ENCODE results near the gene REXO5. TPM values are rescaled to one million over a fixed set of nuclear protein-coding genes. Genes with fewer than 3 reads are reported as not detected.

REXO5 gene
- total and polyA plus RNA-seq, 10 of the 15 experiments (the other 5 are each of a cell fraction or from before 2014, with no cell fraction given), result 3.8 to 15.5 (median 10.1) TPM

GRCh38 chr16:20897922-20898321 is 91.6 kb downstream of the REXO5 start:
- peaks cover 20% of the 10 kb centered on the region for H3K79me2 ChIP-seq (ENCODE audit: control insufficient read depth, insufficient read depth, low read length)
- TF ChIP-seq HSF1 (IDR thresholded peaks at IDR 0.05; ENCODE audit: low read depth, low read length) (no peak), MTA3 (IDR thresholded peaks at IDR 0.05; ENCODE audit: borderline replicate concordance, low read length) (no peak), PAX8 (IDR thresholded peaks at IDR 0.05) (no peak), CEBPB (IDR thresholded peaks at IDR 0.05; ENCODE audit: borderline replicate concordance in 1 of 2, low read depth in 2 of 2, low read length in 2 of 2) (no peak), NFXL1 (IDR thresholded peaks at IDR 0.05; ENCODE audit: borderline replicate concordance) (no peak), YY1 (IDR thresholded peaks at IDR 0.05; ENCODE audit: low read depth, low read length) (no peak), WRNIP1 (IDR thresholded peaks at IDR 0.05; ENCODE audit: borderline replicate concordance, low read depth, low read length) (no peak), ZNF592 (IDR thresholded peaks at IDR 0.05) (no peak), RAD51 (IDR thresholded peaks at IDR 0.05) (no peak)
- TF ChIP-seq, protein P1, sequence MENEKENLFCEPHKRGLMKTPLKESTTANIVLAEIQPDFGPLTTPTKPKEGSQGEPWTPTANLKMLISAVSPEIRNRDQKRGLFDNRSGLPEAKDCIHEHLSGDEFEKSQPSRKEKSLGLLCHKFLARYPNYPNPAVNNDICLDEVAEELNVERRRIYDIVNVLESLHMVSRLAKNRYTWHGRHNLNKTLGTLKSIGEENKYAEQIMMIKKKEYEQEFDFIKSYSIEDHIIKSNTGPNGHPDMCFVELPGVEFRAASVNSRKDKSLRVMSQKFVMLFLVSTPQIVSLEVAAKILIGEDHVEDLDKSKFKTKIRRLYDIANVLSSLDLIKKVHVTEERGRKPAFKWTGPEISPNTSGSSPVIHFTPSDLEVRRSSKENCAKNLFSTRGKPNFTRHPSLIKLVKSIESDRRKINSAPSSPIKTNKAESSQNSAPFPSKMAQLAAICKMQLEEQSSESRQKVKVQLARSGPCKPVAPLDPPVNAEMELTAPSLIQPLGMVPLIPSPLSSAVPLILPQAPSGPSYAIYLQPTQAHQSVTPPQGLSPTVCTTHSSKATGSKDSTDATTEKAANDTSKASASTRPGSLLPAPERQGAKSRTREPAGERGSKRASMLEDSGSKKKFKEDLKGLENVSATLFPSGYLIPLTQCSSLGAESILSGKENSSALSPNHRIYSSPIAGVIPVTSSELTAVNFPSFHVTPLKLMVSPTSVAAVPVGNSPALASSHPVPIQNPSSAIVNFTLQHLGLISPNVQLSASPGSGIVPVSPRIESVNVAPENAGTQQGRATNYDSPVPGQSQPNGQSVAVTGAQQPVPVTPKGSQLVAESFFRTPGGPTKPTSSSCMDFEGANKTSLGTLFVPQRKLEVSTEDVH (IDR thresholded peaks at IDR 0.05; ENCODE audit: low read depth, partially characterized antibody), result no peak
- TF ChIP-seq, protein P2, sequence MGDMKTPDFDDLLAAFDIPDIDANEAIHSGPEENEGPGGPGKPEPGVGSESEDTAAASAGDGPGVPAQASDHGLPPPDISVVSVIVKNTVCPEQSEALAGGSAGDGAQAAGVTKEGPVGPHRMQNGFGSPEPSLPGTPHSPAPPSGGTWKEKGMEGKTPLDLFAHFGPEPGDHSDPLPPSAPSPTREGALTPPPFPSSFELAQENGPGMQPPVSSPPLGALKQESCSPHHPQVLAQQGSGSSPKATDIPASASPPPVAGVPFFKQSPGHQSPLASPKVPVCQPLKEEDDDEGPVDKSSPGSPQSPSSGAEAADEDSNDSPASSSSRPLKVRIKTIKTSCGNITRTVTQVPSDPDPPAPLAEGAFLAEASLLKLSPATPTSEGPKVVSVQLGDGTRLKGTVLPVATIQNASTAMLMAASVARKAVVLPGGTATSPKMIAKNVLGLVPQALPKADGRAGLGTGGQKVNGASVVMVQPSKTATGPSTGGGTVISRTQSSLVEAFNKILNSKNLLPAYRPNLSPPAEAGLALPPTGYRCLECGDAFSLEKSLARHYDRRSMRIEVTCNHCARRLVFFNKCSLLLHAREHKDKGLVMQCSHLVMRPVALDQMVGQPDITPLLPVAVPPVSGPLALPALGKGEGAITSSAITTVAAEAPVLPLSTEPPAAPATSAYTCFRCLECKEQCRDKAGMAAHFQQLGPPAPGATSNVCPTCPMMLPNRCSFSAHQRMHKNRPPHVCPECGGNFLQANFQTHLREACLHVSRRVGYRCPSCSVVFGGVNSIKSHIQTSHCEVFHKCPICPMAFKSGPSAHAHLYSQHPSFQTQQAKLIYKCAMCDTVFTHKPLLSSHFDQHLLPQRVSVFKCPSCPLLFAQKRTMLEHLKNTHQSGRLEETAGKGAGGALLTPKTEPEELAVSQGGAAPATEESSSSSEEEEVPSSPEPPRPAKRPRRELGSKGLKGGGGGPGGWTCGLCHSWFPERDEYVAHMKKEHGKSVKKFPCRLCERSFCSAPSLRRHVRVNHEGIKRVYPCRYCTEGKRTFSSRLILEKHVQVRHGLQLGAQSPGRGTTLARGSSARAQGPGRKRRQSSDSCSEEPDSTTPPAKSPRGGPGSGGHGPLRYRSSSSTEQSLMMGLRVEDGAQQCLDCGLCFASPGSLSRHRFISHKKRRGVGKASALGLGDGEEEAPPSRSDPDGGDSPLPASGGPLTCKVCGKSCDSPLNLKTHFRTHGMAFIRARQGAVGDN (IDR thresholded peaks at IDR 0.05), result no peak

More at GRCh38 chr16:20897922-20898321, 91.6 kb downstream of the REXO5 start:
- in situ Hi-C loops (cut with MboI) (loop anchor here (5.0 kb wide), 1 partner anchor 49 kb away; no protein-coding TSS in a partner anchor), intact Hi-C loops (cut with micrococcal nuclease; ENCODE audit: unreplicated experiment) (no loop called here)
- Histone ChIP-seq H3K36me3 (ENCODE audit: control insufficient read depth in 2 of 2, insufficient read depth in 2 of 2, low read length in 1 of 2) (no peaks in the 10 kb centered on the region; a peak in 1 of 4 replicates), H3K4me1 (ENCODE audit: control insufficient read depth, insufficient read depth, low read length) (peaks cover 6% of the 10 kb centered on the region), H4K20me1 (ENCODE audit: control insufficient read depth, insufficient read depth) (no peaks in the 10 kb centered on the region), H3K4me2 (ENCODE audit: control insufficient read depth, insufficient read depth) (no peak overlapping the region), H3K27ac (ENCODE audit: control insufficient read depth, insufficient read depth) (no peak overlapping the region), H3K9me3 (replicated peaks; ENCODE audit: control insufficient read depth, insufficient read depth, low read length) (no peaks in the 10 kb centered on the region), H3K4me3 (no peak overlapping the region), H2AFZ (ENCODE audit: control insufficient read depth, low read depth, low read length) (no peak overlapping the region), H3K9ac (ENCODE audit: control insufficient read depth, insufficient read depth, low read length) (no peak overlapping the region), H3K27me3 (replicated peaks in 1 of 2; ENCODE audit: control insufficient read depth in 2 of 2, insufficient read depth in 2 of 2, low read length in 1 of 2) (no peaks in the 10 kb centered on the region)
- no peak for ATAC-seq
- RAD21 ChIA-PET (ENCODE audit: unreplicated experiment), result interaction anchor here (3.8 kb wide), 2 partner anchors 23 to 32 kb away, joined by 27 to 31 read pairs; no protein-coding TSS in a partner anchor
- 60% methylated on average over 3 of the region's 3 CpGs for WGBS (ENCODE audit: insufficient coverage, insufficient replicate concordance, low lambda C conversion rate, missing lambda C conversion rate)
- POLR2A ChIA-PET, result interaction anchor here (0.8 to 4.3 kb wide), 5 partner anchors 15 to 91 kb away, joined by 3 to 27 read pairs (median 3); no protein-coding TSS in a partner anchor
- no TSS peak for BruUV-seq (replicated peaks)
- SMC1A ChIA-PET (ENCODE audit: uncharacterized antibody, unreplicated experiment), result interaction anchor here (0.7 to 5.6 kb wide), 10 partner anchors 9 to 94 kb away, joined by 3 to 42 read pairs (median 4); partner anchors contain the start of genes ERI2 and REXO5
- DNase-seq (ENCODE audit: low read depth, low spot score), result no peak
- CTCF ChIA-PET, result interaction anchor here (0.8 to 5.6 kb wide), 4 partner anchors 10 to 50 kb away, joined by 3 to 36 read pairs (median 9); no protein-coding TSS in a partner anchor
- FAIRE-seq, result no peak
